Fibroblast of upper back skin (primary cell): ENCODE data around the gene CDC45.
"Not testable (repeated sequence)": the region's sequence is repeated elsewhere in the genome, so short reads cannot be mapped to it uniquely, and the experiment has no call there.

ENCODE experiments used
- DNase-seq: peaks from one replicate; pipeline ENCODE4 v3.0.0-alpha.2; 2013

CDC45 gene

DNA sequence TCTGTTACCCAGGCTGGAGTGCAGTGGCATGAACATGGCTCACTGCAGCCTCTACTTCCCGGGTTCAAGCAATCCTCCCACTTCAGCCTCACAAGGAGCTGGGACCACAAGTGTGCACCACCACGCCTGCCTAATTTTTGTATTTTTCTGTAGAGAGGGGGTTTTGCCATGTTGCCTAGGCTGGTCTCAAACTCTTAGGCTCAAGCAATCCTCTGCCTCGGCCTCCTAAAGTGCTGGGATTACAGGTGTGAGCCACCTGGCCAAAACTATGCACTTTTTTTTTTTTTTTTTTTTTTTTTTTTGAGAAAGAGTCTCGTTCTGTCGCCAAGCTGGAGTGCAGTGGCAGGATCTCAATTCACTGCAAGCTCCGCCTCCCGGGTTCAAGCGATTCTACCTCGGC lies 56.8 kb downstream of the CDC45 start:
- no peak for DNase-seq

DNA sequence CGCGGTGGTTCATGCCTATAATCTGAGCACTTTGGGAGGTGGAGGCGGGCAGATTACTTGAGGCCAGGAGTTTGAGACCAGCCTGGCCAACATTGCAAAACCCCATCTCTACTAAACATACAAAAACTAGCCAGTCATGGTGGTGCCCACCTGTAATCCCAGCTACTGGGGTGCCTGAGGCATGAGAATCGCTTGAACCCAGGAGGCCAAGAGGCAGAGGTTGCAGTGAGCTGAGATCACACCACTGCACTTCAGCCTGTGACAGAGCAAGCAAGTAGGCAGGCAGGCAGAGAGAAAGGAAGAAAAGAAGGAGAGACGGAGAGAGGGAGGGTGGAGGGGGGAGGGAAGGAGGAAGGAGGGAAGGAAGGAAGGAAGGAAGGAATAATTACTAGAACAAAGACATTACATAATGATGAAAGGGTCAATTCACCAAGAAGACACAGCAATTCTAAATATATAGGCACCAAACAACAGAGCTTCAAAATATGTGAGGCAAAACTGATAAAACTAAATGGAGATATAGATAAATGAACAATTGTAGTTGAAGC lies 58.3 kb downstream of the CDC45 start:
- no peak for DNase-seq

DNA sequence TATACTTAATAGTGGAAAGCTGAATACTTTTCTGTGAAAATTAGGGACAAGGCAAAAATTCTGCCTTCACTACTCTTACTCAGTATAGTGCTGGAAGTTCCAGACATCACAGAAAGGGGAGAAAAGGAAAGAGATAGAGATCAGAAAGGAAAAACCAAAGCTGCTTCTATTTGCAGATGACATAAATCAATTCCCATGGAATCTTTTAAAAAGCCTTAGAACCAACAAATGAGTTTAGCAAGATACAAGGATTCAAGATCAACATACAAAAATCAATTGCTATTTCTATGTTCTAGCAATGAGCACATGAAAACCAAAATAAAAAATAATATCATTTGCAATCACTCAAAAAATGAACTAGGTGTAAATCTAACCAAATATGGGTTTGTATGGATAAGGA lies 60.7 kb downstream of the CDC45 start:
- DNase-seq: no peak

DNA sequence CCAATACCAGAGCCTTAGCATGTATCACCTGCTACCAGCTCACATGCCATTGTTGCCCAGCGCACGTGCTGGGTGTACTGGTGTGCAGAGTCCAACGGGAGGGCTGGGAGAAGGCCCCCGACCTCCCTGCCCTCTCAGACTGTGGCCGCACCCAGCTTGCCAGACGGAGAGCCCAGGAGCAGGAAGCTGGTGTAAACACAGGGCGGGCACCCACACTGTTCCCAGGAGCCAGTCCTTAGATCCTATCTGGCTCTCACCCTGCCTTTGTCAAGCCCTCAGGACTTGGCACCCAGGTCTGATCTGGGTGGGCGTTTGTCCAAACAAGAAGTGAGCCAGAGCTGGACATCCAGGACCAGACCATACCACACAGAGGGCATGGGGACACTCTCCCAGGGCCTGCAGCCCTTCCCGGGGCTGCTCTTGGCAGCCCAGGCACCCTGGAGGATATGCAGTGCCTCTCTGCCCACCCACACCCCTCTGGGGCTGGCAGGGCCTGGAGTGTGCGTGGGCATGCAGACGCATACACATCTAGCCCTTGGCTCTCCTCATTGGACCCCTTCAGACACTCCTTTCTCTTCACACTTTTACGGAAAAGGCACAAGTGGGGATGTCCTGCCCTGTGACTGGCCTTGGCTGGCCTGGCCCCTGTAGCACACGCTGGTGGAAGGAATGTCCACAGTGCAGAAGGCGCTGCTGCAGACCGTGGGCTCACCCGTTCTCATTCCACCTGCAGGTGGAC lies 64.4 kb downstream of the CDC45 start:
- no peak for DNase-seq

DNA sequence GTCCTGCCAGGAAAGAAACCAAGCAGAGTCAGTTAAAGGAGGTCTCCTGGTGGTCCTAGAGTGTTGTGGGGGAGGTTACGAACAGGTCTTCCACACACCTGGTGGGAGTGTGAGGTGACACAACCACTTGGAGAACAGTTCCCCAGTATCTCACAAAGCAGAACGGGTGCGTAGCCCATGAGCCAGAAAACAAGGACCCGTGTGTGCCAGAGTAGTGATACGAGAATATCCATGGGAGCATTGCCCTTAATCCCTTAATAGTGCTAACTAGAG lies 66.2 kb downstream of the CDC45 start:
- no peak for DNase-seq

- no peak for DNase-seq
Observed at GRCh38 chr22:19546680-19547079, 67.0 kb downstream of the CDC45 start.

- no peak for DNase-seq
Observed at GRCh38 chr22:19547620-19548019, 67.9 kb downstream of the CDC45 start.

GRCh38 chr22:19548427-19548826 lies 68.7 kb downstream of the CDC45 start:
- DNase-seq: not testable (repeated sequence)

DNA sequence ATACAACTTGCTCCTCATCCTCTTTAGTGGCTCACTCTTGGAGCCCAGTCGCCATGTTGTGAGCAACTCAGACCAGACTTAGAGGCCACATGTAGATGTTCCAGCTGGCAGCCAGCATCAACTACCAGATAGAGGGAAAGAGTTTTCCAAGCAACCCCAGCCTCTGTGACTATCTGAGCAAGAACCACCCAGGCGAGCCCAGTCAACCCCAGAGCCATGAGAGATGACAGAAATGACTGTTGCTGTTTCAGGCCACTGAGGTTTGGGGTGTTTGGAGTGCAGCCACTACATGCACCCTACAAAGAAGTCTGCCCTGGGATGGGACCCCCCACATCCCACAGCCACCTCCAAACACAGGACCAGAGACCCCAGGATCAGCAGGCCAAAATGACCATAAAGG lies 69.2 kb downstream of the CDC45 start:
- DNase-seq: no peak

DNA sequence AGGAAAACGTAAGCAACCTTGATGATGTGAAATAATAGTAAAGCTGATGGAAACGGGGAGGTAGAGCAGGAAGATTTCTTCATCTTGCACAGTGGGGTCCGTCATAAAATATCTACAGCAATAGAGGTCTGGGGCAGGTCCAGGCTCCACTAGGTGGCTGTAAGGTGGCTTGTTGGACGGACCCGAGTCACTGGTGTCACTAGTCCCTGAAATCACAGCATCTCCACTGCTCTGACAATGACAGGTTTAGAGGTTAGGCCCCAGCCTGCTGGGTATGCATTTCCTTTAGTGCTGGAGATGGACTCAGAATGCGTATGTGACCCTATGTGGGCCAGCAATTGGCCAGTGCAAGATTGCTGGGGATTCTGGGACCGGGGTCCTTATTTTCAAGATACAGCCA lies 69.7 kb downstream of the CDC45 start:
- no peak for DNase-seq

DNA sequence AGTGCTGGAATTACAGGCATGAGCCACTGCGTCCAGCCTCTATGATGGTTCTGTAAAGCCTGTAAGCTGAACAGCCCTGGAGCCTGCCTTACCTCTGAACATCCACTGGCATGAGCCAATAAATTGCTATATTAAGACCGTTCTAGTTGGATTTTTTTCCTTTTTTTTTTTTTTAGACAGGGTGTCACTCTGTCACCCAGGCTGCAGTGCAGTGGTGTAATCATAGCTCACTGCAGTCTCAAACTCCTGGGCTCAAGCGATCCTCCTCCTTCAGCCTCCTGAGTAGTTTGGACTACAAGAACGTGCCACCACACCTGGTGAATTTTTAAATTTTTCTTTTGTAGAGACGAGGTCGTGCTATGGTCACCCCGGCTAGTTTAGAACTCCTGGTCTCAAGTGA lies 70.7 kb downstream of the CDC45 start:
- DNase-seq: no peak

- DNase-seq: no peak
Observed at GRCh38 chr22:19553201-19553600, 73.5 kb downstream of the CDC45 start.

DNA sequence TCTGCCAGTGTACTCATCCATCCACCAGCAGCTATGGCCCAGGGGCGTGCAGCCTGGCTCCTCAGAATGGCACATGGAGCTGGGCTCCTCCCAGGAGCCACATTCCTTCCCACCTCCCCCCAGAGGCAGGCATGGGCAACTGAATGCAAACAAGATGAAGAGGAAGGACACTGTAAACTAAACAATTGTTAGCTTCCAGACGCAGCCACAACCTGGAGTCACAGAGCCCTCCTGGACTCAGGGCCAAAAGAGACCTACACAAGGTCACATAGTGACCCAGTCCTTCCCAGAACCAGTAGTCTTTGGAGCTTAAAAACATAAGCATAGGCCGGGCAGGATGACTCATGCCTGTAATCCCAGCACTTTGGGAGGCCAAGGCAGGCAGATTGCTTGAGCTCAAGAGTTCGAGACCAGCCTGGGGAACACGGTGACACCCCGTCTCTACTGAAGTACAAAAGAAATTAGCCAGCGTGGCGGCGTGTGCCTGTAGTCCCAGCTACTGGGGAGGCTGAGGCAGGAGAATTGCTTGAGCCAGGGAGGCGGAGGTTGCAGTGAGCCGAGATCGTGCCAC lies 75.2 kb downstream of the CDC45 start:
- no peak for DNase-seq

DNA sequence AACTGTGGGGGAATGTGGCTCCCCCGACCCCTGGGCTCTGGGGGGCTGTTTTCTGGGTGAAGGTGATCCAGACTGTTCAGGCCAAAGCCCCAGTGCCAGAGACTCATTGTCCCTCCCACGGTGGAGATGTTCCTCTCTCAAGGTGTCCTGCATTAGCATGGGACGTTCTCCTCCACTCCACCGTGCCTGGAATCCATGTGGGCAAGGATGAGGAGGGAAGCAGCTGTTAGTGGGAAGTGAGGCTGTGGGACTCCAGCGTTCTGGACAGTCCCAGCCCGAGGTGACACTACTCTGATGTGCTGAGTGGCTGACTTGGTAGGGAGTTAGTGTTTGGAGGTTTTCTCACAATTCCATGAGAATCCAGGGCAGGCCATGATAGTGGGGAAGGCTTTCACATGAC lies 75.9 kb downstream of the CDC45 start:
- no peak for DNase-seq

DNA sequence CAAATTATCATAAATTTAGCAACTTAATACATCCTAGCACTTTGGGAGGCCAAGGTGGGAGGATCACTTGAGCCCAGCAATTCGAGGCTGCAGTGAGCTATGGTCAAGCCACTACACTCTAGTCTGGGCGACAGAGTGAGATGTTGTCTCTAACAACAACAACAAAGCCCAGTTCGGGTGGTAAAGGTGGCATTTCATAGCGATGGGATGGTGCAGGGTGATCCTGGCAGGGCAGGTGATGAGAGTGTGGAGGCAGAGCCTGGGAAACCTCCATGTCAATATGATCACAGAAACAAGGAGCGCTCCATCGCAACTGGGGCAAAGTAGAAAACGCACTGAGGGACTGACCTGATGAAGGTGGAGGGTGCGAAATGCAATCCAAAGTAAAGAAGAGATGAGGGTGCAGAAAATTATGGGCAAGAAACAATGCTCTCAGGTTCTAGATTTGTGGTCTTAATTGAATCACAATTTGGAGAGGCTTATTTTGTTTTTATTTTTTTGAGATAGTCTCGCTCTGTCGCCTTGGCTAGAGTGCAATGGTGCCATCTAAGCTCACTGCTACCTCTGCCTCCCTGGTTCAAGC lies 77.3 kb downstream of the CDC45 start:
- no peak for DNase-seq

- DNase-seq: no peak
Observed at GRCh38 chr22:19559324-19559811, 79.6 kb downstream of the CDC45 start.

DNA sequence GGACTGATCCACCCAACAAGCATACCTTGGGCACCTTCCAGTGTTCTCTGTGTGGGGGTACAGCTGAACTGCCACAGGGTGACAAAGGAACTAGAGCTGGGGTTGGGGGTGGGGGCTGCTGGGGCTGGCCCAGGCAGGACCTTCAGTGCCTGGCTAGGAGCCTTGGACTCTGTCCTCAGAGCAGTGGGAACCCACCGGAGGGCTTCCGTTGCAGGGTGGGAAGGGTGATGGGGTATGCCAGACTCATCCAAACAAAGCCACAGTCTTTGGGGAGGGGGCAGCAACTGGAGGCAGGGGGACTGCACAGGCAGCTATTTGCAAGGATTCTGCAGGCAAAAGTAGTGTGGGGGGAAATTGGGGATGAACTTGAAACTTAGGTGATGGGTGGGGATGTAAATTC lies 80.2 kb downstream of the CDC45 start:
- DNase-seq: no peak

GRCh38 chr22:19565382-19566278 lies 85.9 kb downstream of the CDC45 start:
- DNase-seq: no peak

GRCh38 chr22:19566279-19567156 lies 86.8 kb downstream of the CDC45 start:
- DNase-seq: no peak

GRCh38 chr22:19567157-19568009 lies 87.7 kb downstream of the CDC45 start:
- DNase-seq: no peak
